AG10803 (cell line): ENCODE results near the gene ZMYM1.
"Not testable (repeated sequence)": the region's sequence is repeated elsewhere in the genome, so short reads cannot be mapped to it uniquely, and the experiment has no call there.

Experiments used
- DNase-seq: peaks from one replicate; pipeline ENCODE4 v3.0.0; 2010; ENCODE audit warnings: low read depth
- H3K4me3 ChIP-seq: 2 replicates; pipeline ENCODE4 v1.5.1; 2011; ENCODE audit warnings: mild to moderate bottlenecking, low read length, control low read depth
- TF ChIP-seq, protein P1 (sequence below): conservative IDR thresholded peaks from 2 replicates; pipeline ENCODE4 v1.5.1; 2011; ENCODE audit warnings: mild to moderate bottlenecking, low read length, control low read depth, inconsistent platforms

The ZMYM1 gene

DNA sequence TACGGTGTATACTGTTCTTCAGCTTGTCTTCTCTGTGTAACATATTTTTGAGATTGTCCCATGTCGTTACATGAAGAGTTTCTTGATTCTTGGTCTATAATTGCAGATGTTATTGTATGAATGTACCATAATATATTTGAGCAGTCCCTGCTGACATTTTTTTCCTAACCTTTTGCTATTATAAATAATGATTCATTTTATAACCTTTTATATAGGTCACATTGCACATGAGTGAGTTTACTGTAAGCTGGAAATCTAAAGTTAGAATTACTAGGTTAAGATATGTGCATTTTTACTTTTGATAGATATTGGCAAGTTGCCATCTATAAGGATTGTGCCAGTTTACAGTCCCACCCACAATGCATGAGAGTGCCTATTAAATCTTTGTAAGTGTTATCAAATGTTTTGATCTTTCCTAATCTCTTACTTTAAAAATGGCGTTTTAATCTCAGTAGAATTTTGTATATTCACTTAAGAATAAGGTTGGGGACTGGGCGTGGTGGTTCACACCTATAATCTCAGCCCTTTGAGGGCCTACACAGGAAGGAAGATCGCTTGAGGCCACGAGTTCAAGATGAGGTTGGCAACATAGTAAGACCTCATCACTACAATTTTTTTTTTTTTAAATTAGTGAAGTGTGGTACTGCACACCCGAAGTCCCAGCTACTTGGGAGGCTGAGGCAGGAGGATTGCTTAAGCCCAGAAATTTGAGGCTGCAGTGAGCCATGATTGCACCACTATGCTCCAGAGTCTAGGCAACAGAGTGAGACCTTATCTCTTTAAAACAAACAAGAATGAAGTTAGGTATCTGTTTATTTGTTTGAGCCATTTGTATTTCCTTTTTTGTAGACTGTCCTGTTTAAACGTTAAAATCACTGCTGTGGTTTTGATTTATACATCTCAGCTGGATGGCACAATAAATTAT, 36.5 kb downstream of the ZMYM1 start:
- TF ChIP-seq, protein P1, sequence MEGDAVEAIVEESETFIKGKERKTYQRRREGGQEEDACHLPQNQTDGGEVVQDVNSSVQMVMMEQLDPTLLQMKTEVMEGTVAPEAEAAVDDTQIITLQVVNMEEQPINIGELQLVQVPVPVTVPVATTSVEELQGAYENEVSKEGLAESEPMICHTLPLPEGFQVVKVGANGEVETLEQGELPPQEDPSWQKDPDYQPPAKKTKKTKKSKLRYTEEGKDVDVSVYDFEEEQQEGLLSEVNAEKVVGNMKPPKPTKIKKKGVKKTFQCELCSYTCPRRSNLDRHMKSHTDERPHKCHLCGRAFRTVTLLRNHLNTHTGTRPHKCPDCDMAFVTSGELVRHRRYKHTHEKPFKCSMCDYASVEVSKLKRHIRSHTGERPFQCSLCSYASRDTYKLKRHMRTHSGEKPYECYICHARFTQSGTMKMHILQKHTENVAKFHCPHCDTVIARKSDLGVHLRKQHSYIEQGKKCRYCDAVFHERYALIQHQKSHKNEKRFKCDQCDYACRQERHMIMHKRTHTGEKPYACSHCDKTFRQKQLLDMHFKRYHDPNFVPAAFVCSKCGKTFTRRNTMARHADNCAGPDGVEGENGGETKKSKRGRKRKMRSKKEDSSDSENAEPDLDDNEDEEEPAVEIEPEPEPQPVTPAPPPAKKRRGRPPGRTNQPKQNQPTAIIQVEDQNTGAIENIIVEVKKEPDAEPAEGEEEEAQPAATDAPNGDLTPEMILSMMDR: no peak
- DNase-seq: no peak
- no peak overlapping the region for H3K4me3 ChIP-seq

DNA sequence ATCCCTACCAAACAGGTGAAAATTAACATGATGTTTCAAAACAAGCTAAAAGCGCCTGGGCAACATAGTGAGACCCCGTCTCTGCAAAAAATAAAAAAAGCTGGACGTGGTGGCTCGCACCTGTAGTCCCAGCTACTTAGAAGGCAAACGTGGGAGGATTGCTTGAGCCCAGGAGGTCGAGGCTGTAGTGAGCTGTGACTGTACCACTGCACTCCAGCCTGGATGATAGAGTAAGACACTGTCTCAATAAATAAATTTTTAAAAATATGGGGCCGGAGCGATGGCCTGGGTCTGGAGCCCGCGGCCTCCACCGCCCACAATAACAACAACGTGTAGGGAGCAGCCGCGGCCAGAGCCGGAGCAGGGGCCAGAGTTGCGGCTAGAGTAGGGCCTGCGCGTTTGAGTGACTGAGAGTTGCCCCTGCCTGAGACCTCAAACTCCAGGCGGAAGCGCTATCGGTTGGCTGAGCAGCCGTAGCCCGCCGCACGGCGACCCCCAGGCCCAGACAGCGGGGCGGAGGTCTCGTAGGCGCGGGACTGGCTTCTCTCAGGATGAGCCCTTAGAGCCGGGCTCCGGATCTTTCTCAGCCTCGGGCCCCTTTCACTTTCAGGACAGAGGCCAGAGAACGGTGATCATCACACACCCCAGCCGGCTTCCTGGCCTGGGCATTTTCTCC, 41.4 kb downstream of the ZMYM1 start:
- TF ChIP-seq, protein P1: no peak
- DNase-seq: peak; percentile 10
- peak overlapping the region; percentile 53 for H3K4me3 ChIP-seq

DNA sequence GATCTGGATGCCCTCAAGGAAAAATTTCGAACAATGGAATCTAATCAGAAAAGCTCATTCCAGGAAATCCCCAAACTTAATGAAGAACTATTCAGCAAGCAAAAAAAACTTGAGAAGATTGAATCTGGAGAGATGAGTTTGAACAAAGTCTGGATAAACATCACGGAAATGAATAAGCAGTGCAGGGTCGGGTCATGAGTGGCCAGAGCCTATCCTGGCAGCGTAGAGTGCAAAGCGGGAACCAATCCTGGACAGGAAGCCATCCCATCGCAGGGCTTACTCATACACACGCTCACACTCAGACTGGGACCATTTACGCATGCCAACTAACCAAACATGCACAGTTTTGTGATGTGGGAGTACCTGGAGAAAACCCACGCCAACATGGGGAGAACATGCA, 43.1 kb downstream of the ZMYM1 start:
- DNase-seq: no peak
- H3K4me3 ChIP-seq: no peak overlapping the region
- TF ChIP-seq, protein P1: no peak

DNA sequence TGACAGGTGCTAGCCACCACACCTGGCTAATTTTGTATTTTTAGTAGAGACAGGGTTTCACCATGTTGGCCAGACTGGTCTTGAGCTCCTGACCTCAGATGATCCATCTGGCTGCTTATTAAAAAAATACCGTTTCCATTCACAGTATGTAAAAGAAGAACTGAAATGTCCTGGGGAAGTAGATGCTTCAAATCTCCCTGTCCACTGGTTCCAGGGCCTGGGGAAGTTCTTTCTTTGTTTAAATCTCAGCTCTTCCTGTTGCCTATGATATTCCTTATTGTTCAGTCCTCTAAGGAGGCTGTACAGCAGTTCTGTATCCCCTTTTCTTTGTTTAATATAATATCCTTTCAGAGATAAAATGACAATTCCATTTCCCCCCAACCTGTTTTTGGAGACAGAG, 47.4 kb downstream of the ZMYM1 start:
- no peak for DNase-seq
- TF ChIP-seq, protein P1: no peak
- H3K4me3 ChIP-seq: no peak overlapping the region

DNA sequence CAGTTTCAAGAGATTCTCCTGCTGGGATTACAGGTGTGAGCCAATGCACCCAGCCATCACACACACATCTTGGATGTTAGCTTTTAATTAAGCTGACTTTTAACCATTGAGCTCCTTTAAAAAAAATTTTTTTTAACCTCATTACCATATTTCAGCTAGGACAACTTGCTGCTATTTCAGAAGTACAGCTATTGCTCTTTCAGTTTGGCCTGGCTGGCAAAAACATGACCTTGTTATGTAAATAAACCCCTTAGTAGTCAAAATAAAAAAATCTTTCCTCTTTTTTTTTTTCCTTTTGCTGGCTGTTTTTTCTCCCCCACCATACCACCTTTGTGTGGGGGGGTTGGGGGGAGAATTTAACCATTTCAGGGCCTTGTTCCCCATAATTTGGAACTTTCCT, 49.9 kb downstream of the ZMYM1 start:
- TF ChIP-seq, protein P1: no peak
- H3K4me3 ChIP-seq: no peak overlapping the region
- no peak for DNase-seq

DNA sequence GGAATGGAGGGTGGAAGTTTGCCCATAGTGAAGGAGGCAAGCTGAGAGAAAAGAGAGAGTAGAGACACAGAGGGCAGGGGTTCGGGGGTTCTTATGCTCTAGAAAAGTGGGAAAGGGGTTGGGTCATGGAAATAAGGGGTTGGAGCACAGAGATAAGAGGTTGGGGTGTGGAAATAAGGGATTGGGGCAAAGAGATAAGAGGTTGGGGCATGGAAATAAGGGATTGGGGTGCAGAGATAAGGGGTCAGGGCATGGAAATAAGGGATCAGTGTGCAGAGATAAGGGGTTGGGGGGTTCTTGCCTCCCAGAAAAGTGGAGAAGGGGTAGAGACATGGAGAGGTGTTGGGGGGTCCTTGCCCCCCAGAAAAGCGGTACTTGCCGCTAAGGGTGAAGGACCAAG, 57.6 kb downstream of the ZMYM1 start:
- DNase-seq: no peak
- TF ChIP-seq, protein P1: no peak
- H3K4me3 ChIP-seq: no peak overlapping the region

DNA sequence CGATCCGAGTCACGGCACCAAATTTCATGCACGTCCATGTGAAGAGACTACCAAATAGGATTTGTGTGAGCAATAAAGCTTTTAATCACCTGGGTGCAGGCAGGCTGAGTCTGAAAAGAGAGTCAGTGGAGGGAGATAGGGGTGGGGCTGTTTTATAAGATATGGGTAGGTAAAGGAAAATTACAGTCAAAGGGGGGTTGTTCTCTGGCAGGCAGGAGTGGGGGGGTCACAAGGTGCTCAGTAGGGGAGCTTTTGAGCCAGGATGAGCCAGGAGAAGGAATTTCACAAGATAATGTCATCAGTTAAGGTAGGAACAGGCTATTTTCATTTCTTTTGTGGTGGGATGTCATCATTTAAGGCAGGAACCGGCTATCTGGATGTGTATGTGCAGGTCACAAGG, 58.4 kb downstream of the ZMYM1 start:
- not testable (repeated sequence) for DNase-seq, H3K4me3 ChIP-seq

DNA sequence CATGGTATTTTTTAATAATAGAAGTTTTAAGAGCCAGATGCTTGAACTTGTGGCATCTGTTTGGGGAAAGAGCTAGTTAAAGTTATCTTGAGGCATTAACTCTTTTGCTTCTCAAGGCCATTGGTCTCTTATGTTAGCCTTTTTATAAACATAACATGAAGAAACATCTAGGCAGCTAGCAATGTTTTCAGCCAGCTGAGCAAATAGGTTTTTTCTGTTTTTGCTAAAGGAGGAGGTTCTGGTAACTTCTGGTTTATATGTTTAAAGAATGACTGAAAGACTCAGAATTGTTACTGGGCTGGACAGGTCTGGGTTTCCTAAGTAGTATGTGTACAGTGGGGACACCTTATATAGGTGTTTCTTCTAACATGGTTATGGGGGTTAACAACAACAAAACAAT, 63.1 kb downstream of the ZMYM1 start:
- not testable (repeated sequence) for H3K4me3 ChIP-seq, DNase-seq

DNA sequence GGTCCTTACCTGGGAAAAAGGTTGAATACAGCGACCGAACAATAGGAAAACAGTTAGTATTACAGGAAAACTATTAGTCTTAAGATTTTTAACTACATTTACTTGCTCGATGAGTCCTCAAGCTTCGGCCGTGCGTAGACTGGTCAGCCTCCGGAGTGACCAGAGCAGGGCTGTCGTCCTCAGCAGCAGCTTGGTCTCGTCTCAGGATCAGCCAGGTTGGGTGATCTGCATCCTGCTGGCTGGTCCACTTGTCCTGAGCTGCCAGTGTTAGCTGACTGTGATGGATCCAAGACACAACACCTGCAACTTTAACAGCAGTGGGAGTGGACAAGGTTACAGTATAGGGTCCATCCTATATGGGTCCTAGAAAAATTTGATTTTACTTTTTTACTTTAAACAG, 63.5 kb downstream of the ZMYM1 start:
- DNase-seq, H3K4me3 ChIP-seq: not testable (repeated sequence)
